HG03469 (cell line): ENCODE measurements around the gene STAG1.
"Not testable (repeated sequence)": the region's sequence is repeated elsewhere in the genome, so short reads cannot be mapped to it uniquely, and the experiment has no call there.

Experiments used
- ATAC-seq: cut with Tn5 transposase; IDR thresholded peaks from one replicate; pipeline ENCODE4 v1.9.1; 2021; ENCODE audit warnings: mild to moderate bottlenecking, moderate library complexity, moderate number of reproducible peaks; ENCODE audit not compliant: unreplicated experiment

STAG1 gene

GRCh38 chr3:136343873-136344555 lies 408.2 kb downstream of the STAG1 start:
- no peak for ATAC-seq

- ATAC-seq = no peak
Measured at GRCh38 chr3:136343446-136343845, 408.7 kb downstream of the STAG1 start.

- ATAC-seq = no peak
Measured at GRCh38 chr3:136336329-136337100, 415.7 kb downstream of the STAG1 start.

GRCh38 chr3:136334726-136335125 lies 417.5 kb downstream of the STAG1 start:
- ATAC-seq = not testable (repeated sequence)

GRCh38 chr3:136334209-136334608 lies 418.0 kb downstream of the STAG1 start:
- no peak for ATAC-seq

- ATAC-seq = no peak
Measured at GRCh38 chr3:136332776-136333175, 419.4 kb downstream of the STAG1 start.

- ATAC-seq = no peak
Measured at GRCh38 chr3:136332302-136332701, 419.9 kb downstream of the STAG1 start.

- ATAC-seq = no peak
Measured at GRCh38 chr3:136330900-136331299, 421.3 kb downstream of the STAG1 start.

- ATAC-seq = no peak
Measured at GRCh38 chr3:136329593-136329992, 422.6 kb downstream of the STAG1 start.

GRCh38 chr3:136327671-136328070 lies 424.5 kb downstream of the STAG1 start:
- ATAC-seq = no peak

GRCh38 chr3:136326316-136326715 lies 425.9 kb downstream of the STAG1 start:
- no peak for ATAC-seq

GRCh38 chr3:136311968-136312367 lies 440.2 kb downstream of the STAG1 start:
- ATAC-seq = no peak

- no peak for ATAC-seq
Measured at GRCh38 chr3:136311261-136311660, 440.9 kb downstream of the STAG1 start.

- ATAC-seq = no peak
Measured at GRCh38 chr3:136305879-136306278, 446.3 kb downstream of the STAG1 start.

GRCh38 chr3:136300444-136300843 lies 451.7 kb downstream of the STAG1 start:
- ATAC-seq = no peak

GRCh38 chr3:136297826-136298225 lies 454.4 kb downstream of the STAG1 start:
- no peak for ATAC-seq

GRCh38 chr3:136296960-136297359 lies 455.2 kb downstream of the STAG1 start:
- ATAC-seq = no peak

GRCh38 chr3:136294176-136294575 lies 458.0 kb downstream of the STAG1 start:
- ATAC-seq = no peak

- ATAC-seq = no peak
Measured at GRCh38 chr3:136293279-136293678, 458.9 kb downstream of the STAG1 start.

GRCh38 chr3:136292500-136292899 lies 459.7 kb downstream of the STAG1 start:
- no peak for ATAC-seq

- ATAC-seq = no peak
Measured at GRCh38 chr3:136291302-136291701, 460.9 kb downstream of the STAG1 start.
